Endothelial cell (in vitro differentiated cells): ENCODE measurements around the gene FOXP4. TPM values are rescaled to one million over a fixed set of nuclear protein-coding genes. Genes with fewer than 3 reads are reported as not detected.

Experiments used
- DNase-seq: peaks from one replicate; pipeline ENCODE4 v3.0.0; 2021; ENCODE audit warnings: low spot score
- H3K27ac Mint-ChIP-seq: one replicate; pipeline ENCODE4 v1.8.0; 2021; ENCODE audit warnings: mixed read lengths, inconsistent platforms; ENCODE audit not compliant: unreplicated experiment
- H3K27me3 Mint-ChIP-seq: one replicate; pipeline ENCODE4 v1.8.0; 2021; ENCODE audit warnings: mild to moderate bottlenecking, moderate library complexity, mixed read lengths, inconsistent platforms; ENCODE audit not compliant: unreplicated experiment
- H3K36me3 Mint-ChIP-seq: one replicate; pipeline ENCODE4 v1.8.0; 2021; ENCODE audit warnings: mild to moderate bottlenecking, low read depth, mixed read lengths, inconsistent platforms; ENCODE audit not compliant: unreplicated experiment
- H3K4me1 Mint-ChIP-seq: one replicate; pipeline ENCODE4 v1.8.0; 2021; ENCODE audit warnings: mild to moderate bottlenecking, mixed read lengths, inconsistent platforms; ENCODE audit not compliant: unreplicated experiment
- H3K4me3 Mint-ChIP-seq: one replicate; pipeline ENCODE4 v1.8.0; 2021; ENCODE audit warnings: mild to moderate bottlenecking, mixed read lengths, inconsistent platforms; ENCODE audit not compliant: unreplicated experiment
- H3K9me3 Mint-ChIP-seq: one replicate; pipeline ENCODE4 v1.8.0; 2021; ENCODE audit warnings: mixed read lengths, inconsistent platforms; ENCODE audit not compliant: unreplicated experiment
- CTCF ChIP-seq: fragments of 200-600 bp; sonication (generic); IDR thresholded peaks from one replicate; pipeline ENCODE4 v1.5.0; 2021; ENCODE audit warnings: antibody characterized with exemption; ENCODE audit not compliant: unreplicated experiment
- total RNA-seq: library from RNA; stranded (reverse); fragmentation: NEBNext Ultra II Directional; extraction: Animal tissue kit (Norgen Biotek cat#: 25700); gene quantifications from one replicate; pipeline ENCODE4 v1.2.1, GENCODE V29; 2021; ENCODE audit not compliant: unreplicated experiment

Gene FOXP4
- total RNA-seq, 1 donor from 2014 or later: 32.5 TPM

- peak overlapping the region; percentile 48 for H3K27ac Mint-ChIP-seq
- H3K4me1 Mint-ChIP-seq: peaks cover 33% of the 10 kb centered on the region
- H3K27me3 Mint-ChIP-seq: no peaks in the 10 kb centered on the region
- peak overlapping the region; percentile 56 for H3K4me3 Mint-ChIP-seq
- peaks cover 6% of the 10 kb centered on the region for H3K36me3 Mint-ChIP-seq
- peak; percentile 48 for DNase-seq
- no peaks in the 10 kb centered on the region for H3K9me3 Mint-ChIP-seq
- TF ChIP-seq CTCF: no peak
Measured at GRCh38 chr6:41560431-41561192, 14.4 kb downstream of the FOXP4 start.

- no peak overlapping the region for H3K27ac Mint-ChIP-seq
- peaks cover 14% of the 10 kb centered on the region for H3K36me3 Mint-ChIP-seq
- no peaks in the 10 kb centered on the region for H3K9me3 Mint-ChIP-seq
- TF ChIP-seq CTCF: no peak
- no peak for DNase-seq
- H3K4me3 Mint-ChIP-seq: no peak overlapping the region
- H3K27me3 Mint-ChIP-seq: no peaks in the 10 kb centered on the region
- H3K4me1 Mint-ChIP-seq: peaks cover 33% of the 10 kb centered on the region
Measured at GRCh38 chr6:41561416-41561815, 15.2 kb downstream of the FOXP4 start.

GRCh38 chr6:41561931-41562911 lies 16.0 kb downstream of the FOXP4 start:
- Mint-ChIP-seq H3K36me3 (peaks cover 14% of the 10 kb centered on the region), H3K4me3 (no peak overlapping the region), H3K27me3 (no peaks in the 10 kb centered on the region), H3K9me3 (no peaks in the 10 kb centered on the region), H3K27ac (no peak overlapping the region), H3K4me1 (peaks cover 27% of the 10 kb centered on the region)
- DNase-seq: no peak
- TF ChIP-seq CTCF: no peak

- TF ChIP-seq CTCF: no peak
- Mint-ChIP-seq H3K9me3 (no peaks in the 10 kb centered on the region), H3K27me3 (no peaks in the 10 kb centered on the region), H3K4me3 (no peak overlapping the region), H3K4me1 (peaks cover 23% of the 10 kb centered on the region), H3K36me3 (peaks cover 14% of the 10 kb centered on the region), H3K27ac (no peak overlapping the region)
- no peak for DNase-seq
Measured at GRCh38 chr6:41563060-41563776, 17.0 kb downstream of the FOXP4 start.
